PC-9 (cell line): Measurements from ENCODE around the gene PROKR1. TPM values are rescaled to one million over a fixed set of nuclear protein-coding genes. Genes with fewer than 3 reads are reported as not detected.

ENCODE experiments used
- BruUV-seq: library from RNA; stranded (reverse); fragments of 400-500 nt; replicated peaks from 2 replicates; lab custom pipeline; 2021; lab: Mats Ljungman, UMichigan
- CTCF ChIA-PET: fragments of 300-600 bp; sonication (Branson Sonifier 250); formaldehyde crosslinking; loops from one replicate; lab custom pipeline; 2022; ENCODE audit warnings: antibody characterized with exemption; lab: Charles Lee
- POLR2A ChIA-PET: fragments of 300-600 bp; sonication (Branson Sonifier 250); formaldehyde crosslinking; loops from one replicate; lab custom pipeline; 2022; ENCODE audit warnings: antibody characterized with exemption; ENCODE audit not compliant: unreplicated experiment; lab: Charles Lee
- DNase-seq, 2 experiments: peaks; one replicate each; pipeline versions ENCODE4 v3.0.0 to v3.0.0-alpha.2; 2015 to 2022; ENCODE audit warnings: mixed read lengths in 1 of 2
- H2AFZ ChIP-seq: fragments of 200-600 bp; sonication (generic); 2 replicates; pipeline ENCODE4 v1.8.1; 2017; ENCODE audit warnings: antibody characterized with exemption
- H3F3A ChIP-seq: fragments of 200-600 bp; sonication (generic); 2 replicates; pipeline ENCODE4 v1.8.1; 2017; ENCODE audit warnings: antibody characterized with exemption, mild to moderate bottlenecking, low read depth; ENCODE audit not compliant: insufficient read depth
- H3K27ac ChIP-seq: fragments of 200-600 bp; sonication (generic); 2 replicates; pipeline ENCODE4 v1.6.1; 2016; ENCODE audit warnings: mixed run types
- H3K27me3 ChIP-seq: fragments of 200-600 bp; sonication (generic); 2 replicates; pipeline ENCODE4 v1.6.1; 2016; ENCODE audit warnings: low read depth, mixed run types; ENCODE audit not compliant: insufficient read depth
- H3K36me3 ChIP-seq: fragments of 200-600 bp; sonication (generic); 2 replicates; pipeline ENCODE4 v1.6.1; 2016; ENCODE audit warnings: low read depth, mixed run types
- H3K4me1 ChIP-seq: fragments of 200-600 bp; sonication (generic); replicated peaks from 2 replicates; pipeline ENCODE4 v1.6.1; 2016; ENCODE audit warnings: mixed run types; ENCODE audit not compliant: insufficient read depth
- H3K4me2 ChIP-seq: fragments of 200-600 bp; sonication (generic); 2 replicates; pipeline ENCODE4 v1.6.1; 2017; ENCODE audit warnings: mixed run types
- H3K4me3 ChIP-seq: fragments of 200-600 bp; sonication (generic); 2 replicates; pipeline ENCODE4 v1.6.1; 2016; ENCODE audit warnings: mixed run types
- H3K79me2 ChIP-seq: fragments of 200-600 bp; sonication (generic); 2 replicates; pipeline ENCODE4 v1.6.1; 2017; ENCODE audit warnings: low read depth, mixed run types
- H3K9me2 ChIP-seq: fragments of 200-600 bp; sonication (generic); 2 replicates; pipeline ENCODE4 v1.8.1; 2017; ENCODE audit warnings: mild to moderate bottlenecking; ENCODE audit not compliant: insufficient read depth
- H3K9me3 ChIP-seq: fragments of 200-600 bp; sonication (generic); 2 replicates; pipeline ENCODE4 v1.8.1; 2016; ENCODE audit warnings: low read depth; ENCODE audit not compliant: insufficient read depth
- H4K20me1 ChIP-seq: fragments of 200-600 bp; sonication (generic); 2 replicates; pipeline ENCODE4 v1.8.1; 2017; ENCODE audit not compliant: insufficient read depth
- EZH2 ChIP-seq: fragments of 200-600 bp; sonication (generic); IDR thresholded peaks from 2 replicates; pipeline ENCODE4 v1.8.0; 2017; ENCODE audit warnings: antibody characterized with exemption, low read depth
- intact Hi-C: fragments of 100-400 bp; cut with micrococcal nuclease; formaldehyde crosslinking; loops from one replicate; pipeline ENCODE4 v1.10.0; 2022; ENCODE audit not compliant: unreplicated experiment
- total RNA-seq: library from RNA; stranded (reverse); gene quantifications from 2 replicates; pipeline ENCODE4 v1.2.3, GENCODE V29; 2021
- TF ChIP-seq, protein P1 (sequence below): fragments of 200-600 bp; sonication (generic); conservative IDR thresholded peaks from 2 replicates; pipeline ENCODE4 v1.6.1; 2017; ENCODE audit warnings: mixed run types, antibody characterized with exemption, mild to moderate bottlenecking, moderate library complexity

The PROKR1 gene
- total RNA-seq, 1 experiment from 2014 or later, result not detected

DNA sequence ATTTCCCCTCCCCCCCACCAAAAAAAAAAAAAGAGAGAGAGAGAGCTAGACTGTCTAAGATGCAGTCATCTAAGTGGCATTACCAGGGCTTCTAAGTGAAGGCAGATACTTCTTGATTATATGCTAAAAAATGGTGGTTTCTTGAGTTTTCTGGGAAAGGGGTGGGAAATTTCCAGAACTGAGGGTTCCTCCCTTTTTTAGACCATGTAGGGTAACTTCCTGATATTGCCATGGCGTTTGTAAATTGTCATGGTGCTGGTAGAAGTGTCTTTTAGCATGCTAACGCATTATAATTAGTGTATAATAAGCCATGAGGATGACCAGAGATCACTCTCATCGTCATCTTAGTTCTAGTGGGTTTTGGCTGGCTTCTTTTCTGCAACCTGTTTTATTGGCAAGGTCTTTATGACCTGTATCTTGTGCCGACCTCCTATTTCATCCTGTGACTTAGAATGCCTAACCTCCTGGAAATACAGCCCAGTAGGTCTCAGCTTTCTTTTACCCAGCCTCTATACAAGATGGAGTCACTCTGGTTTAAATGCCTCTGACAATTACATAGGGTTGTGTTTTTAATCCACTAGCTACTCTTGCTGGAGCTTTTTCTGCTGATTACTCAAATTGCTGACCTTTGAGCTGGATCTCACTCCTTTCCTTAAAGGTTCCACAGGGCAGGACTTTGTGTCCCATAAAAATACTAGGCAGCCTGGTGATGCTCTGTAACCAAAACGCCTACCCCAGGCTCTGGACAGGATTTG, 30.4 kb upstream of the PROKR1 start:
- DNase-seq, result no peak
- H3K4me1 ChIP-seq, result no peaks in the 10 kb centered on the region
- H3K9me2 ChIP-seq, result no peaks in the 10 kb centered on the region
- no peaks in the 10 kb centered on the region for H3K79me2 ChIP-seq
- H2AFZ ChIP-seq, result no peak overlapping the region
- intact Hi-C loops, result no loop called here
- no peaks in the 10 kb centered on the region for H3K9me3 ChIP-seq
- CTCF ChIA-PET, result no interaction called here
- H3F3A ChIP-seq, result no peaks in the 10 kb centered on the region
- H3K27me3 ChIP-seq, result no peaks in the 10 kb centered on the region
- no peak overlapping the region for H3K27ac ChIP-seq
- BruUV-seq, result no TSS peak
- no peaks in the 10 kb centered on the region for H4K20me1 ChIP-seq
- no peaks in the 10 kb centered on the region for H3K36me3 ChIP-seq
- H3K4me2 ChIP-seq, result no peak overlapping the region
- no peak overlapping the region for H3K4me3 ChIP-seq
- POLR2A ChIA-PET, result no interaction called here
- TF ChIP-seq, protein P1, sequence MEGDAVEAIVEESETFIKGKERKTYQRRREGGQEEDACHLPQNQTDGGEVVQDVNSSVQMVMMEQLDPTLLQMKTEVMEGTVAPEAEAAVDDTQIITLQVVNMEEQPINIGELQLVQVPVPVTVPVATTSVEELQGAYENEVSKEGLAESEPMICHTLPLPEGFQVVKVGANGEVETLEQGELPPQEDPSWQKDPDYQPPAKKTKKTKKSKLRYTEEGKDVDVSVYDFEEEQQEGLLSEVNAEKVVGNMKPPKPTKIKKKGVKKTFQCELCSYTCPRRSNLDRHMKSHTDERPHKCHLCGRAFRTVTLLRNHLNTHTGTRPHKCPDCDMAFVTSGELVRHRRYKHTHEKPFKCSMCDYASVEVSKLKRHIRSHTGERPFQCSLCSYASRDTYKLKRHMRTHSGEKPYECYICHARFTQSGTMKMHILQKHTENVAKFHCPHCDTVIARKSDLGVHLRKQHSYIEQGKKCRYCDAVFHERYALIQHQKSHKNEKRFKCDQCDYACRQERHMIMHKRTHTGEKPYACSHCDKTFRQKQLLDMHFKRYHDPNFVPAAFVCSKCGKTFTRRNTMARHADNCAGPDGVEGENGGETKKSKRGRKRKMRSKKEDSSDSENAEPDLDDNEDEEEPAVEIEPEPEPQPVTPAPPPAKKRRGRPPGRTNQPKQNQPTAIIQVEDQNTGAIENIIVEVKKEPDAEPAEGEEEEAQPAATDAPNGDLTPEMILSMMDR, result no peak
- TF ChIP-seq EZH2, result no peak

DNA sequence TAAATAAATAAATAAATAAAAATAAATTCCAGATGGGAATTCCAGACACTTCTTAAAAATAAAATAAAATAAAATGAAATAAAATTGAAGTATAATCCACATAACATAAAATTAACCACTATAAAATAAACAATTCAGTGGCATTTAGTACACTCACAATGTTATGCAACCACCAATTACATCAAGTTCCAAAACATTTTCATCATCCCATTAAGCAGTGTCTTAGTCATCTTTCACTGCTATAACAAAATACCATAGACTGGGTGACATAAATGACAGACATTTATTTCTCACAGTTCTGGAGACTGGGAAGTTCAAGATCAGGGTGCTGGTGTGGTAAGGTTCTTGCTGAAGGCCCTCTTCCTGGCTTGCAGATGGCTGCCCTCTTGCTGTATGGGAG, 22.6 kb upstream of the PROKR1 start:
- BruUV-seq, result no TSS peak
- Histone ChIP-seq H3K4me1 (no peaks in the 10 kb centered on the region), H2AFZ (no peak overlapping the region), H3K4me2 (no peak overlapping the region), H3K9me3 (no peaks in the 10 kb centered on the region), H3K27ac (no peak overlapping the region), H4K20me1 (no peaks in the 10 kb centered on the region), H3K27me3 (no peaks in the 10 kb centered on the region), H3K79me2 (no peaks in the 10 kb centered on the region), H3K36me3 (no peaks in the 10 kb centered on the region), H3K9me2 (no peaks in the 10 kb centered on the region), H3F3A (no peaks in the 10 kb centered on the region), H3K4me3 (no peak overlapping the region)
- TF ChIP-seq EZH2, result no peak
- TF ChIP-seq, protein P1, result no peak
- ChIA-PET POLR2A (interaction anchor here (0.5 kb wide), 1 partner anchor 87 kb away, joined by 3 read pairs; no protein-coding TSS in a partner anchor), CTCF (no interaction called here)
- intact Hi-C loops, result no loop called here
- DNase-seq, result no peak

DNA sequence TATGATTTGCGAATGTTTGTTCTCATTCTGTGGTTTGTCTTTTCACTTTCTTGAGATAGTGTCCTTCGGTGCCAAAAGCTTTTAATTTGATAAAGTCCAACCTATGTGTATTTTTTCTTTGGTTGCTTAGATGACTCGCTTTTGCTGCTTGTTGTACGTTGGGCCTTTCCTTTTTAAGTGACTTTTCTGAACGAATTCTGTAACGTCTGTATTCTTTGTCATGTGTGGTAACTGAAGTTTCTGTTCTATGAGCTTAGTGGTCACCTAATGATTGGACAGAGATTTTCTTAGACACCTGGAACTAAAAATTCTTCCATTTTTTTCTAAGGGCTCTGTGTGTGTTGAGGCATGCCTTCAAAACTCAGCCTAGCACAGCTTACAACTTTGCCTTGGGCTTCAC, 19.6 kb upstream of the PROKR1 start:
- Histone ChIP-seq H3K27ac (no peak overlapping the region), H3K9me2 (no peaks in the 10 kb centered on the region), H3K36me3 (no peaks in the 10 kb centered on the region), H3K4me1 (no peaks in the 10 kb centered on the region), H3K4me3 (no peak overlapping the region), H3K9me3 (no peaks in the 10 kb centered on the region), H3K79me2 (no peaks in the 10 kb centered on the region), H3F3A (no peaks in the 10 kb centered on the region), H2AFZ (no peak overlapping the region), H3K4me2 (no peak overlapping the region), H4K20me1 (no peaks in the 10 kb centered on the region), H3K27me3 (no peaks in the 10 kb centered on the region; the same call in 1 of the 2 replicates)
- intact Hi-C loops, result no loop called here
- no TSS peak for BruUV-seq
- no peak for DNase-seq
- POLR2A ChIA-PET, result no interaction called here
- CTCF ChIA-PET, result no interaction called here
- no peak for TF ChIP-seq EZH2
